OCI-LY1 (cell line): ENCODE measurements around the gene POC1A.

ENCODE experiments used
- H2AFZ ChIP-seq: fragments of 200-600 bp; sonication (generic), shearing (Covaris generic); 2 replicates; pipeline ENCODE4 v1.6.0; 2014; ENCODE audit warnings: antibody characterized with exemption, mild to moderate bottlenecking, low read length
- H3F3A ChIP-seq: fragments of 200-600 bp; sonication (generic), shearing (Covaris generic); 2 replicates; pipeline ENCODE4 v1.6.0; 2014; ENCODE audit warnings: mild to moderate bottlenecking, antibody characterized with exemption, low read length, moderate library complexity; ENCODE audit not compliant: insufficient read depth
- H3K27ac ChIP-seq: fragments of 200-600 bp; sonication (generic); 2 replicates; pipeline ENCODE4 v1.5.1; 2014; ENCODE audit warnings: low read length, mixed run types, mild to moderate bottlenecking, low read depth; ENCODE audit not compliant: poor library complexity, severe bottlenecking
- H3K27me3 ChIP-seq: fragments of 200-600 bp; sonication (generic); 2 replicates; pipeline ENCODE4 v1.6.0; 2014; ENCODE audit warnings: antibody characterized with exemption, mild to moderate bottlenecking, low read length, moderate library complexity; ENCODE audit not compliant: insufficient read depth
- H3K36me3 ChIP-seq: fragments of 200-600 bp; sonication (generic); 2 replicates; pipeline ENCODE4 v1.6.1; 2014; ENCODE audit warnings: mild to moderate bottlenecking, antibody characterized with exemption, low read length, moderate library complexity, mixed read lengths; ENCODE audit not compliant: insufficient read depth
- H3K4me1 ChIP-seq: fragments of 200-600 bp; sonication (generic); 2 replicates; pipeline ENCODE4 v1.5.1; 2014; ENCODE audit warnings: mild to moderate bottlenecking, low read length, moderate library complexity; ENCODE audit not compliant: insufficient read depth, severe bottlenecking
- H3K4me2 ChIP-seq: fragments of 200-600 bp; sonication (generic), shearing (Covaris generic); 2 replicates; pipeline ENCODE4 v1.6.1; 2014; ENCODE audit warnings: low read length
- H3K4me3 ChIP-seq: fragments of 200-600 bp; sonication (generic); 2 replicates; pipeline ENCODE4 v1.5.1; 2014; ENCODE audit warnings: low read length, low read depth, mild to moderate bottlenecking, mixed read lengths; ENCODE audit not compliant: poor library complexity, severe bottlenecking
- H3K79me2 ChIP-seq: fragments of 200-600 bp; shearing (Covaris generic); 2 replicates; pipeline ENCODE4 v1.6.1; 2016; ENCODE audit warnings: mixed run types, low read length, mixed read lengths; ENCODE audit not compliant: insufficient read depth
- H3K9ac ChIP-seq: fragments of 200-600 bp; sonication (generic), shearing (Covaris generic); 2 replicates; pipeline ENCODE4 v1.6.1; 2014; ENCODE audit warnings: mild to moderate bottlenecking, low read length, mixed read lengths
- H3K9me2 ChIP-seq: fragments of 200-600 bp; sonication (generic), shearing (Covaris generic); 2 replicates; pipeline ENCODE4 v1.6.1; 2014; ENCODE audit warnings: low read depth, mild to moderate bottlenecking, low read length, mixed read lengths
- H3K9me3 ChIP-seq: fragments of 200-600 bp; shearing (Covaris generic); 2 replicates; pipeline ENCODE4 v1.6.1; 2014; ENCODE audit warnings: low read length, mixed read lengths
- H4K20me1 ChIP-seq: fragments of 200-600 bp; sonication (generic), shearing (Covaris generic); 2 replicates; pipeline ENCODE4 v1.6.0; 2016; ENCODE audit warnings: mild to moderate bottlenecking, low read length; ENCODE audit not compliant: insufficient read depth
- CTCF ChIP-seq: fragments of 200-600 bp; sonication (generic), shearing (Covaris generic); IDR thresholded peaks from 2 replicates; pipeline ENCODE4 v1.5.1; 2017; ENCODE audit warnings: mild to moderate bottlenecking, antibody characterized with exemption, low read length, moderate library complexity, mixed read lengths
- EZH2 ChIP-seq: fragments of 200-600 bp; sonication (generic), shearing (Covaris generic); IDR thresholded peaks from 2 replicates; pipeline ENCODE4 v1.8.0; 2017; ENCODE audit warnings: borderline replicate concordance, mixed run types, mild to moderate bottlenecking, antibody characterized with exemption, low read length, moderate library complexity, mixed read lengths

The POC1A gene

GRCh38 chr3:52061121-52061910 lies 92.9 kb downstream of the POC1A start:
- H3K9me2 ChIP-seq, result no peaks in the 10 kb centered on the region
- H3K4me2 ChIP-seq, result no peak overlapping the region
- no peaks in the 10 kb centered on the region for H3K36me3 ChIP-seq
- no peak overlapping the region for H2AFZ ChIP-seq
- TF ChIP-seq EZH2 (no peak), CTCF (no peak)
- no peak overlapping the region for H3K4me3 ChIP-seq
- H3K79me2 ChIP-seq, result no peaks in the 10 kb centered on the region
- no peak overlapping the region for H3K27ac ChIP-seq
- no peaks in the 10 kb centered on the region for H4K20me1 ChIP-seq
- H3K9me3 ChIP-seq, result no peaks in the 10 kb centered on the region
- no peak overlapping the region for H3K9ac ChIP-seq
- H3F3A ChIP-seq, result no peaks in the 10 kb centered on the region
- H3K4me1 ChIP-seq, result peaks cover 10% of the 10 kb centered on the region
- peaks cover 6% of the 10 kb centered on the region for H3K27me3 ChIP-seq

GRCh38 chr3:52059781-52060180 lies 94.4 kb downstream of the POC1A start:
- H3K4me3 ChIP-seq, result no peak overlapping the region
- H3F3A ChIP-seq, result 0 out of 2 replicates have a peak, but pooled peaks cover under 1% of the 10 kb centered on the region
- H3K27ac ChIP-seq, result no peak overlapping the region
- no peak overlapping the region for H3K4me2 ChIP-seq
- no peaks in the 10 kb centered on the region for H4K20me1 ChIP-seq
- peaks cover 17% of the 10 kb centered on the region for H3K4me1 ChIP-seq
- H3K9ac ChIP-seq, result no peak overlapping the region
- no peaks in the 10 kb centered on the region for H3K9me2 ChIP-seq
- H3K27me3 ChIP-seq, result no peaks in the 10 kb centered on the region; the same call in 1 of the 2 replicates
- H3K9me3 ChIP-seq, result no peaks in the 10 kb centered on the region
- no peaks in the 10 kb centered on the region for H3K36me3 ChIP-seq
- no peaks in the 10 kb centered on the region for H3K79me2 ChIP-seq
- H2AFZ ChIP-seq, result no peak overlapping the region
- TF ChIP-seq CTCF, result no peak

GRCh38 chr3:52057812-52058495 lies 96.3 kb downstream of the POC1A start:
- H3K4me1 ChIP-seq, result peaks cover 30% of the 10 kb centered on the region
- TF ChIP-seq EZH2 (no peak), CTCF (no peak)
- H3K27ac ChIP-seq, result no peak overlapping the region
- peak overlapping the region; percentile 44 for H3K4me3 ChIP-seq
- no peaks in the 10 kb centered on the region for H3K9me3 ChIP-seq
- no peaks in the 10 kb centered on the region for H3K79me2 ChIP-seq
- H4K20me1 ChIP-seq, result no peaks in the 10 kb centered on the region
- H3K9ac ChIP-seq, result peak overlapping the region; percentile 37; the same call in 1 of the 2 replicates
- H2AFZ ChIP-seq, result no peak overlapping the region
- no peaks in the 10 kb centered on the region; the same call in 1 of the 2 replicates for H3K36me3 ChIP-seq
- no peaks in the 10 kb centered on the region for H3K9me2 ChIP-seq
- H3F3A ChIP-seq, result 0 out of 2 replicates have a peak, but pooled peaks cover 5% of the 10 kb centered on the region
- no peaks in the 10 kb centered on the region; the same call in 1 of the 2 replicates for H3K27me3 ChIP-seq
- H3K4me2 ChIP-seq, result peak overlapping the region; percentile 65
